Progenitor cell of endocrine pancreas (in vitro differentiated cells): ENCODE data around the gene PRKCE. TPM values are rescaled to one million over a fixed set of nuclear protein-coding genes. Genes with fewer than 3 reads are reported as not detected.

Source experiments
- DNase-seq: peaks from one replicate; pipeline ENCODE4 v3.0.0; 2021; ENCODE audit warnings: low spot score; ENCODE audit not compliant: unreplicated experiment
- H3K27ac Mint-ChIP-seq: 2 replicates; pipeline ENCODE4 v1.8.0; 2021; ENCODE audit warnings: mild to moderate bottlenecking, moderate library complexity, mixed read lengths
- H3K27me3 Mint-ChIP-seq: 2 replicates; pipeline ENCODE4 v1.8.0; 2021; ENCODE audit warnings: mixed read lengths
- H3K36me3 Mint-ChIP-seq: 2 replicates; pipeline ENCODE4 v1.8.0; 2022; ENCODE audit warnings: mixed read lengths; ENCODE audit not compliant: insufficient read depth
- H3K4me1 Mint-ChIP-seq: 2 replicates; pipeline ENCODE4 v1.8.0; 2021; ENCODE audit warnings: low read depth, mixed read lengths
- H3K4me3 Mint-ChIP-seq: 2 replicates; pipeline ENCODE4 v1.8.0; 2021; ENCODE audit warnings: low read depth, mild to moderate bottlenecking, moderate library complexity, mixed read lengths
- H3K9me3 Mint-ChIP-seq: 2 replicates; pipeline ENCODE4 v1.8.0; 2021; ENCODE audit warnings: low read depth, mixed read lengths
- CTCF ChIP-seq: fragments of 200-600 bp; sonication (generic); IDR thresholded peaks from one replicate; pipeline ENCODE4 v1.5.0; 2021; ENCODE audit warnings: antibody characterized with exemption, mild to moderate bottlenecking; ENCODE audit not compliant: unreplicated experiment
- total RNA-seq: library from RNA; stranded (reverse); gene quantifications from 2 replicates; pipeline ENCODE4 v1.2.1, GENCODE V29; 2021

PRKCE gene
- total RNA-seq, 1 donor from 2014 or later = 4.2 TPM

- no peak overlapping the region for H3K27ac Mint-ChIP-seq
- H3K4me3 Mint-ChIP-seq = no peak overlapping the region
- peaks cover 8% of the 10 kb centered on the region for H3K27me3 Mint-ChIP-seq
- H3K9me3 Mint-ChIP-seq = no peaks in the 10 kb centered on the region
- TF ChIP-seq CTCF = no peak
- H3K36me3 Mint-ChIP-seq = no peaks in the 10 kb centered on the region
- DNase-seq = no peak
- no peaks in the 10 kb centered on the region for H3K4me1 Mint-ChIP-seq
These were observed 585.7 kb downstream of the PRKCE start for GRCh38 chr2:46236876-46237859.

Other genes with a start within 250 kb of the PRKCE start
- gene SRBD1, start 40.4 kb upstream of the PRKCE start, total RNA-seq = 13.8 and 17.0 TPM in 2 replicates